Liver (tissue), 9 donors: ENCODE results near the gene ERMN. TPM values are rescaled to one million over a fixed set of nuclear protein-coding genes. Genes with fewer than 3 reads are reported as not detected.
A peak's percentile ranks its signal among the peaks of the same experiment; 100 is the strongest.

Experiments
- DNase-seq: peaks from one replicate; pipeline ENCODE4 v3.0.0-alpha.2; 2017; ENCODE audit warnings: low spot score
- H3K27ac ChIP-seq, 2 donors: one replicate each; pipeline ENCODE4 v1.7.0; 2013; ENCODE audit warnings: inconsistent platforms in 2 of 2, low read length in 2 of 2, control low read depth in 1 of 2, low read depth in 1 of 2, mild to moderate bottlenecking in 1 of 2
- H3K27me3 ChIP-seq, 4 donors: one replicate each; pipeline versions ENCODE4 v1.6.1 to v1.7.0; 2013; ENCODE audit warnings: low read length in 3 of 4, inconsistent platforms in 1 of 4, mild to moderate bottlenecking in 1 of 4, moderate library complexity in 1 of 4; ENCODE audit not compliant: control insufficient read depth in 4 of 4, insufficient read depth in 4 of 4
- H3K36me3 ChIP-seq, 4 donors: one replicate each; pipeline versions ENCODE4 v1.6.1 to v1.7.0; 2013; ENCODE audit warnings: low read length in 3 of 4, mild to moderate bottlenecking in 3 of 4, low read depth in 1 of 4, moderate library complexity in 1 of 4; ENCODE audit not compliant: control insufficient read depth in 4 of 4, insufficient read depth in 3 of 4
- H3K4me1 ChIP-seq, 4 donors: one replicate each; pipeline versions ENCODE4 v1.6.1 to v1.7.0; 2013; ENCODE audit warnings: low read length in 3 of 4, mild to moderate bottlenecking in 3 of 4, moderate library complexity in 1 of 4; ENCODE audit not compliant: control insufficient read depth in 4 of 4, insufficient read depth in 4 of 4
- H3K4me3 ChIP-seq, 3 donors: one replicate each; pipeline versions ENCODE4 v1.6.1 to v1.7.0; 2013; ENCODE audit warnings: low read length in 3 of 3, control low read depth in 1 of 3, low read depth in 1 of 3, mild to moderate bottlenecking in 1 of 3
- H3K9ac ChIP-seq, 2 donors: one replicate each; pipeline ENCODE4 v1.7.0; 2013; ENCODE audit warnings: low read length in 2 of 2, mild to moderate bottlenecking in 2 of 2, moderate library complexity in 2 of 2, control low read depth in 1 of 2, low read depth in 1 of 2
- H3K9me3 ChIP-seq, 4 donors: one replicate each; pipeline versions ENCODE4 v1.6.1 to v1.7.0; 2013; ENCODE audit warnings: low read length in 3 of 4; ENCODE audit not compliant: control insufficient read depth in 4 of 4
- EGR1 ChIP-seq, 2 donors: IDR thresholded peaks; 2 replicates each; pipeline ENCODE4 v1.6.1; 2016 to 2018; ENCODE audit warnings: antibody characterized with exemption in 2 of 2, low read depth in 2 of 2
- FOXA1 ChIP-seq: IDR thresholded peaks from 2 replicates; pipeline ENCODE4 v1.6.1; 2016; ENCODE audit warnings: antibody characterized with exemption
- FOXA2 ChIP-seq: IDR thresholded peaks from 2 replicates; pipeline ENCODE4 v1.6.1; 2016; ENCODE audit warnings: antibody characterized with exemption
- GABPA ChIP-seq, 2 donors: IDR thresholded peaks in 1 of 2; conservative IDR thresholded peaks in 1 of 2; 2 replicates each; pipeline ENCODE4 v1.6.1; 2016; ENCODE audit warnings: antibody characterized with exemption in 2 of 2, mild to moderate bottlenecking in 1 of 2, moderate library complexity in 1 of 2
- HNF4A ChIP-seq, 2 donors: conservative IDR thresholded peaks; 2 replicates each; pipeline ENCODE4 v1.6.1; 2016; ENCODE audit warnings: antibody characterized with exemption in 2 of 2, mild to moderate bottlenecking in 2 of 2
- JUND ChIP-seq, 2 donors: IDR thresholded peaks; 2 replicates each; pipeline ENCODE4 v1.6.1; 2016; ENCODE audit warnings: antibody characterized with exemption in 2 of 2
- RXRA ChIP-seq, 2 donors: IDR thresholded peaks; 2 replicates each; pipeline ENCODE4 v1.6.1; 2017 to 2018; ENCODE audit warnings: antibody characterized with exemption in 2 of 2, mild to moderate bottlenecking in 1 of 2
- SP1 ChIP-seq: IDR thresholded peaks from 2 replicates; pipeline ENCODE4 v1.6.1; 2018; ENCODE audit warnings: antibody characterized with exemption, mild to moderate bottlenecking
- TAF1 ChIP-seq: conservative IDR thresholded peaks from 2 replicates; pipeline ENCODE4 v1.6.1; 2016; ENCODE audit warnings: antibody characterized with exemption, mild to moderate bottlenecking
- YY1 ChIP-seq: IDR thresholded peaks from 2 replicates; pipeline ENCODE4 v1.6.1; 2016; ENCODE audit warnings: antibody characterized with exemption, mild to moderate bottlenecking
- WGBS: extraction: QIAGEN DNeasy Blood & Tissue Kit; methylation state at CpG from one replicate; pipeline ENCODE4 v1.1.7; 2013; 5-methylcytosine and 5-hydroxymethylcytosine counted together
- polyA plus RNA-seq, 2 donors: library from polyadenylated mRNA; stranded (reverse) in 1 of 2; unstranded in 1 of 2; fragments of 200-250 nt in 1 of 2; fragments of >200 nt in 1 of 2; fragmentation: Nextera tagmentation in 1 of 2; extraction: Ambion mirVana in 1 of 2; gene quantifications; one replicate each; pipeline versions ENCODE4 v1.2.1 to v1.2.3, GENCODE V29; 2013 to 2015
- total RNA-seq, 2 donors: library from RNA; depleted of rRNA; stranded (reverse); fragments of >200 nt; gene quantifications; one replicate each; pipeline ENCODE4 v1.2.3, GENCODE V29; 2014
- TF ChIP-seq, protein P1 (sequence below): IDR thresholded peaks from 2 replicates; pipeline ENCODE4 v1.6.1; 2016; ENCODE audit warnings: antibody characterized with exemption, mild to moderate bottlenecking
- TF ChIP-seq, protein P2 (sequence below): fragments of 150-350 bp; IDR thresholded peaks from 2 replicates; pipeline ENCODE4 v1.5.1; 2017; ENCODE audit warnings: improper control_type of control experiment, low read depth, low read length; ENCODE audit not compliant: missing input control
- TF ChIP-seq, protein P3 (sequence below): IDR thresholded peaks from 2 replicates; pipeline ENCODE4 v1.6.1; 2016; ENCODE audit warnings: antibody characterized with exemption
- TF ChIP-seq, protein P4 (sequence below): IDR thresholded peaks from 2 replicates; pipeline ENCODE4 v1.6.1; 2016; ENCODE audit warnings: antibody characterized with exemption
- TF ChIP-seq, protein P5 (sequence below): IDR thresholded peaks from 2 replicates; pipeline ENCODE4 v1.6.1; 2016; ENCODE audit warnings: antibody characterized with exemption
- donor health status: healthy.
- donor health status: healthy.
- donor health status: healthy.
- donor health status: healthy.
- donor health status: healthy.

The ERMN gene
- total and polyA plus RNA-seq, 4 donors, result 0.05 to 0.08 TPM; not detected in 2

DNA sequence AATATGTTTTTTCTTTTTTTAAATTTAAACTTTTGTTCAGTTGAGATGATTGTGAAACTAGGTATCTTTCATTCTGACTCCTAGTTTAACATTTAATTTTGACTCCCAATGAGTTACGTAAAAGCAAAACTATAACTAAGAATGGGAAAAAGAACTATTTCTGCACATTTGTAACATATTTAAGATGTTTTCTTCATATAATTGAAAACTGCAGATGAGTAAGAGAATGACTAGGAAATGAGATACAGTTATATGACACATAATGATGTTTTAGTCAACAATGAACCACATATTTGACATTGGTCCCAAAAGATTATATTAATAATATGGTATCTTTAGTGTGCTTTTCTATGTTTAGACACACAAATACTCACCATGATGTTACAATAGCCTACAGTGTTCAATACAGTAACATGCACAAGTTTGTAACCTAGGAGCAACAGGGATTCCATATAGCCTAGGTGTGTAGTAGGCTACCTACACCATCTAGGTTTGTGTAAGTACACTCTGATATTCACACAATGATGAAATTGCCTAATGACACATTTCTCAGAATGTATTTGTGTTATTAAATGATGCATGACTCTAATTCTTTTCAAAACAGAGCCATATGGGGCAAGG is 12.6 kb downstream of the ERMN start:
- Histone ChIP-seq H3K27me3 (no peaks in the 10 kb centered on the region), H3K36me3 (no peaks in the 10 kb centered on the region), H3K9me3 (no peaks in the 10 kb centered on the region), H3K9ac (no peak overlapping the region), H3K4me1 (peaks cover 0 to 5% (median 1%) of the 10 kb centered on the region in 4 donors), H3K27ac (no peak overlapping the region), H3K4me3 (no peak overlapping the region)
- DNase-seq, result no peak
- TF ChIP-seq, protein P1, sequence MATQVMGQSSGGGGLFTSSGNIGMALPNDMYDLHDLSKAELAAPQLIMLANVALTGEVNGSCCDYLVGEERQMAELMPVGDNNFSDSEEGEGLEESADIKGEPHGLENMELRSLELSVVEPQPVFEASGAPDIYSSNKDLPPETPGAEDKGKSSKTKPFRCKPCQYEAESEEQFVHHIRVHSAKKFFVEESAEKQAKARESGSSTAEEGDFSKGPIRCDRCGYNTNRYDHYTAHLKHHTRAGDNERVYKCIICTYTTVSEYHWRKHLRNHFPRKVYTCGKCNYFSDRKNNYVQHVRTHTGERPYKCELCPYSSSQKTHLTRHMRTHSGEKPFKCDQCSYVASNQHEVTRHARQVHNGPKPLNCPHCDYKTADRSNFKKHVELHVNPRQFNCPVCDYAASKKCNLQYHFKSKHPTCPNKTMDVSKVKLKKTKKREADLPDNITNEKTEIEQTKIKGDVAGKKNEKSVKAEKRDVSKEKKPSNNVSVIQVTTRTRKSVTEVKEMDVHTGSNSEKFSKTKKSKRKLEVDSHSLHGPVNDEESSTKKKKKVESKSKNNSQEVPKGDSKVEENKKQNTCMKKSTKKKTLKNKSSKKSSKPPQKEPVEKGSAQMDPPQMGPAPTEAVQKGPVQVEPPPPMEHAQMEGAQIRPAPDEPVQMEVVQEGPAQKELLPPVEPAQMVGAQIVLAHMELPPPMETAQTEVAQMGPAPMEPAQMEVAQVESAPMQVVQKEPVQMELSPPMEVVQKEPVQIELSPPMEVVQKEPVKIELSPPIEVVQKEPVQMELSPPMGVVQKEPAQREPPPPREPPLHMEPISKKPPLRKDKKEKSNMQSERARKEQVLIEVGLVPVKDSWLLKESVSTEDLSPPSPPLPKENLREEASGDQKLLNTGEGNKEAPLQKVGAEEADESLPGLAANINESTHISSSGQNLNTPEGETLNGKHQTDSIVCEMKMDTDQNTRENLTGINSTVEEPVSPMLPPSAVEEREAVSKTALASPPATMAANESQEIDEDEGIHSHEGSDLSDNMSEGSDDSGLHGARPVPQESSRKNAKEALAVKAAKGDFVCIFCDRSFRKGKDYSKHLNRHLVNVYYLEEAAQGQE, result no peak
- TF ChIP-seq TAF1 (no peak), FOXA1 (no peak), RXRA (IDR thresholded peaks at IDR 0.05) (no peak), EGR1 (IDR thresholded peaks at IDR 0.05; ENCODE audit: low read depth in 2 of 2) (no peak), YY1 (no peak), FOXA2 (no peak), GABPA (IDR thresholded peaks at IDR 0.05 in 1 of 2, conservative IDR thresholded peaks at IDR 0.05 in 1 of 2) (no peak), SP1 (no peak), HNF4A (conservative IDR thresholded peaks at IDR 0.05) (no peak)
- TF ChIP-seq, protein P2, sequence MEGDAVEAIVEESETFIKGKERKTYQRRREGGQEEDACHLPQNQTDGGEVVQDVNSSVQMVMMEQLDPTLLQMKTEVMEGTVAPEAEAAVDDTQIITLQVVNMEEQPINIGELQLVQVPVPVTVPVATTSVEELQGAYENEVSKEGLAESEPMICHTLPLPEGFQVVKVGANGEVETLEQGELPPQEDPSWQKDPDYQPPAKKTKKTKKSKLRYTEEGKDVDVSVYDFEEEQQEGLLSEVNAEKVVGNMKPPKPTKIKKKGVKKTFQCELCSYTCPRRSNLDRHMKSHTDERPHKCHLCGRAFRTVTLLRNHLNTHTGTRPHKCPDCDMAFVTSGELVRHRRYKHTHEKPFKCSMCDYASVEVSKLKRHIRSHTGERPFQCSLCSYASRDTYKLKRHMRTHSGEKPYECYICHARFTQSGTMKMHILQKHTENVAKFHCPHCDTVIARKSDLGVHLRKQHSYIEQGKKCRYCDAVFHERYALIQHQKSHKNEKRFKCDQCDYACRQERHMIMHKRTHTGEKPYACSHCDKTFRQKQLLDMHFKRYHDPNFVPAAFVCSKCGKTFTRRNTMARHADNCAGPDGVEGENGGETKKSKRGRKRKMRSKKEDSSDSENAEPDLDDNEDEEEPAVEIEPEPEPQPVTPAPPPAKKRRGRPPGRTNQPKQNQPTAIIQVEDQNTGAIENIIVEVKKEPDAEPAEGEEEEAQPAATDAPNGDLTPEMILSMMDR, result no peak
- TF ChIP-seq, protein P3, sequence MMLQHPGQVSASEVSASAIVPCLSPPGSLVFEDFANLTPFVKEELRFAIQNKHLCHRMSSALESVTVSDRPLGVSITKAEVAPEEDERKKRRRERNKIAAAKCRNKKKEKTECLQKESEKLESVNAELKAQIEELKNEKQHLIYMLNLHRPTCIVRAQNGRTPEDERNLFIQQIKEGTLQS, result no peak
- TF ChIP-seq, protein P4, sequence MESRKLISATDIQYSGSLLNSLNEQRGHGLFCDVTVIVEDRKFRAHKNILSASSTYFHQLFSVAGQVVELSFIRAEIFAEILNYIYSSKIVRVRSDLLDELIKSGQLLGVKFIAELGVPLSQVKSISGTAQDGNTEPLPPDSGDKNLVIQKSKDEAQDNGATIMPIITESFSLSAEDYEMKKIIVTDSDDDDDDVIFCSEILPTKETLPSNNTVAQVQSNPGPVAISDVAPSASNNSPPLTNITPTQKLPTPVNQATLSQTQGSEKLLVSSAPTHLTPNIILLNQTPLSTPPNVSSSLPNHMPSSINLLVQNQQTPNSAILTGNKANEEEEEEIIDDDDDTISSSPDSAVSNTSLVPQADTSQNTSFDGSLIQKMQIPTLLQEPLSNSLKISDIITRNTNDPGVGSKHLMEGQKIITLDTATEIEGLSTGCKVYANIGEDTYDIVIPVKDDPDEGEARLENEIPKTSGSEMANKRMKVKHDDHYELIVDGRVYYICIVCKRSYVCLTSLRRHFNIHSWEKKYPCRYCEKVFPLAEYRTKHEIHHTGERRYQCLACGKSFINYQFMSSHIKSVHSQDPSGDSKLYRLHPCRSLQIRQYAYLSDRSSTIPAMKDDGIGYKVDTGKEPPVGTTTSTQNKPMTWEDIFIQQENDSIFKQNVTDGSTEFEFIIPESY, result no peak
- 97% methylated on average over 1 of the region's 1 CpG for WGBS

DNA sequence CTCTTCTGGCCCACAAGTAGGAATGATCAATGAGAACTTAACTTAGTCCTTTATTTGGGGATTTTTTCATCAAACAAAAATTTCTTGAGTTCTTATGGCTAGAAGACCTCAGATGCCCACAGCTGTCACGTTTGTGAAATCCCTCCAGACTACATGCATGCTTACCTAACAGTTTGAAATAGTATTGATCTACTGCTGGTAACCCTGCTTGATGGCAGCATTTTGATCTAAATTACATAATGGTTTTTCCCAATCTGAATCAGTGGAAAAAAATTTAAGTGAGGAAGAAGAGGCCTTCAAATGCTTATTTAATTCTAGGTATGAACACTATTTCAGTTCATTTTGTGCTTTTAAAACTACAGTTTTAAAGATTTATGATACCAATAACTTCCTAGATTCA is 13.9 kb downstream of the ERMN start:
- Histone ChIP-seq H3K9ac (no peak overlapping the region), H3K36me3 (no peaks in the 10 kb centered on the region), H3K4me3 (no peak overlapping the region), H3K27ac (no peak overlapping the region), H3K4me1 (peaks cover 0 to 5% (median 1%) of the 10 kb centered on the region in 4 donors), H3K27me3 (no peaks in the 10 kb centered on the region), H3K9me3 (no peaks in the 10 kb centered on the region)
- WGBS, result 26% methylated on average over 1 of the region's 1 CpG
- DNase-seq, result no peak
- TF ChIP-seq, protein P5, sequence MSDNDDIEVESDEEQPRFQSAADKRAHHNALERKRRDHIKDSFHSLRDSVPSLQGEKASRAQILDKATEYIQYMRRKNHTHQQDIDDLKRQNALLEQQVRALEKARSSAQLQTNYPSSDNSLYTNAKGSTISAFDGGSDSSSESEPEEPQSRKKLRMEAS, result no peak
- TF ChIP-seq YY1 (peak; percentile 50), FOXA1 (no peak), TAF1 (no peak), HNF4A (conservative IDR thresholded peaks at IDR 0.05) (peak; percentile 13 to 27), RXRA (IDR thresholded peaks at IDR 0.05) (peak; percentile 25 to 51), FOXA2 (no peak), SP1 (no peak), JUND (IDR thresholded peaks at IDR 0.05) (no peak)
- TF ChIP-seq, protein P4, result no peak
